ENCODE data around the gene POLE. TPM values are rescaled to one million over a fixed set of nuclear protein-coding genes. Genes with fewer than 3 reads are reported as not detected.

Gene POLE, protein sequence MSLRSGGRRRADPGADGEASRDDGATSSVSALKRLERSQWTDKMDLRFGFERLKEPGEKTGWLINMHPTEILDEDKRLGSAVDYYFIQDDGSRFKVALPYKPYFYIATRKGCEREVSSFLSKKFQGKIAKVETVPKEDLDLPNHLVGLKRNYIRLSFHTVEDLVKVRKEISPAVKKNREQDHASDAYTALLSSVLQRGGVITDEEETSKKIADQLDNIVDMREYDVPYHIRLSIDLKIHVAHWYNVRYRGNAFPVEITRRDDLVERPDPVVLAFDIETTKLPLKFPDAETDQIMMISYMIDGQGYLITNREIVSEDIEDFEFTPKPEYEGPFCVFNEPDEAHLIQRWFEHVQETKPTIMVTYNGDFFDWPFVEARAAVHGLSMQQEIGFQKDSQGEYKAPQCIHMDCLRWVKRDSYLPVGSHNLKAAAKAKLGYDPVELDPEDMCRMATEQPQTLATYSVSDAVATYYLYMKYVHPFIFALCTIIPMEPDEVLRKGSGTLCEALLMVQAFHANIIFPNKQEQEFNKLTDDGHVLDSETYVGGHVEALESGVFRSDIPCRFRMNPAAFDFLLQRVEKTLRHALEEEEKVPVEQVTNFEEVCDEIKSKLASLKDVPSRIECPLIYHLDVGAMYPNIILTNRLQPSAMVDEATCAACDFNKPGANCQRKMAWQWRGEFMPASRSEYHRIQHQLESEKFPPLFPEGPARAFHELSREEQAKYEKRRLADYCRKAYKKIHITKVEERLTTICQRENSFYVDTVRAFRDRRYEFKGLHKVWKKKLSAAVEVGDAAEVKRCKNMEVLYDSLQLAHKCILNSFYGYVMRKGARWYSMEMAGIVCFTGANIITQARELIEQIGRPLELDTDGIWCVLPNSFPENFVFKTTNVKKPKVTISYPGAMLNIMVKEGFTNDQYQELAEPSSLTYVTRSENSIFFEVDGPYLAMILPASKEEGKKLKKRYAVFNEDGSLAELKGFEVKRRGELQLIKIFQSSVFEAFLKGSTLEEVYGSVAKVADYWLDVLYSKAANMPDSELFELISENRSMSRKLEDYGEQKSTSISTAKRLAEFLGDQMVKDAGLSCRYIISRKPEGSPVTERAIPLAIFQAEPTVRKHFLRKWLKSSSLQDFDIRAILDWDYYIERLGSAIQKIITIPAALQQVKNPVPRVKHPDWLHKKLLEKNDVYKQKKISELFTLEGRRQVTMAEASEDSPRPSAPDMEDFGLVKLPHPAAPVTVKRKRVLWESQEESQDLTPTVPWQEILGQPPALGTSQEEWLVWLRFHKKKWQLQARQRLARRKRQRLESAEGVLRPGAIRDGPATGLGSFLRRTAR (N-terminal part only)
- 6.5 and 19.2 TPM in 2 replicates for total RNA-seq

GRCh38 chr12:132687211-132688164 lies at the start of gene POLE, which contains the start of gene PXMP2:
POLE (minus strand) TSS chr12:132687342; CDS start chr12:132687315, 27 bp downstream.
PXMP2 (plus strand) TSS chr12:132687587; CDS start chr12:132687671, 84 bp downstream.

GRCh38 chr12:132710405-132711079 lies 23.4 kb upstream of the POLE start, which contains the start of gene PGAM5:
PGAM5 (plus strand) TSS chr12:132710842; CDS start chr12:132710877, 35 bp downstream.

DNA sequence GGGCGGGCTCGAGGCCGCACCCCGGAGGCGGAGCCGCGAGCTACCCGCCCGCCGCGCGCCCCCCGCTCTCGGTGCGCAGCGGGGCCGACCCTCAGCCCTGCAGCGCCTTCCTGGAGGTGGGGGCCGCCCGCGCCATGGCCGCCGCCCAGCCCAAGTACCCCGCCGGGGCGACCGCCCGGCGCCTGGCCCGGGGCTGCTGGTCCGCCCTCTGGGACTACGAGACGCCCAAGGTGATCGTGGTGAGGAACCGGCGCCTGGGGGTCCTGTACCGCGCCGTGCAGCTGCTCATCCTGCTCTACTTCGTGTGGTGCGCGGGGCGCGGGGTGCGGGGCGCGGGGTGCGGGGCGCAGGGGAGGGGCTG lies 68.5 kb downstream of the POLE start, which contains the start of gene P2RX2:
Gene P2RX2, plus strand, starts transcription at position 94 of the 361 bp plus-strand sequence. Its CDS starts 41 bp downstream, at position 135.

DNA sequence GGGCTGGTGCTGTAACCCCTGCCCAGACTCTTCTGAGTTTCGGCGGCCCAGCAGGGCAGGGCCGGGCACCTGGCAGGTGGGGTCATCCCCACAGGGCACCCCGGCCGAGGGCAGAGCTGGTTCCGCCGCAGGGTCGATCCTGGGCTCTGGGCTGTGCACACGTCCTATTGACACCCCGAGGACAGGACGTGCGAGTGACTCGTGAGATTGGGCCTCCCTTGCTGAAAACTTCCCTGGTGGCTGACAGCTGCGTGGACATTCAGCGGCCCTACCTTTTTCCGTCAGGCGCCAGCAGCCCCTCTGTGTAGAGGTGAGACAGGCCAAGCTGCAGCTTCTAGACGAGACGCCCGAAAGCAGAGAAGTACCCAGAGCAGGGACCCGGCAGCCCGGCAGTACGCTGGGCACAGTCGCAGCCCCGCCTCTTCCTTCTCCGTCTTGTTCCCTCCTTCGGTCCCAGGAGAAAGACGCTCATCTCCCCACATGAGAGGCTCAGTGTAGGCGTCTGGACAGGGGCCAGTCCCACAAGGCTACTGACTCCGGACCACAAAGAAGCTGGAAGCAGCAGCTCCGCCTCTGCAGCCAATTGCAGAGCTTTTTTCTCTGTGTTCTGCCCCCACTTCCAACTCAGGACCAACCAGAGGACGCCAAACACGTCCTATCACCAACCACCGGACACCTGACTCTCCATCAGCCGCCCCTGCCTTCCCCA lies 76.9 kb downstream of the POLE start, which contains the start of gene LRCOL1:
Gene LRCOL1, minus strand, starts transcription at position 532 of the 709 bp plus-strand sequence. CDS start 4,331 bp downstream, outside the sequence.

Other genes starting within 250 kb of the POLE start
- gene FBRSL1, start 197.2 kb downstream of the POLE start, total RNA-seq, result 4.9 and 10.6 TPM in 2 replicates
- 0.24 TPM in 1 of 2 replicates, not detected in the other for gene LRCOL1, start 76.8 kb downstream of the POLE start, total RNA-seq
- gene P2RX2, start 68.6 kb downstream of the POLE start, total RNA-seq, result not detected in 2 replicates
- gene PXMP2, start 245 bp upstream of the POLE start, total RNA-seq, result 6.0 and 9.9 TPM in 2 replicates
- gene PGAM5, start 23.5 kb upstream of the POLE start, total RNA-seq, result 96.1 and 120 TPM in 2 replicates
- gene ANKLE2, start 74.5 kb upstream of the POLE start, total RNA-seq, result 55.6 and 113 TPM in 2 replicates
- 72.5 and 83.6 TPM in 2 replicates for gene GOLGA3, start 141.5 kb upstream of the POLE start, total RNA-seq
- gene CHFR, start 200.3 kb upstream of the POLE start, total RNA-seq, result 30.5 and 47.2 TPM in 2 replicates